H1 (cell line): Measurements from ENCODE around the gene MRTFB. TPM values are rescaled to one million over a fixed set of nuclear protein-coding genes. Genes with fewer than 3 reads are reported as not detected.

Source experiments
- CTCF ChIA-PET: fragments of 300-600 bp; sonication (Branson Sonifier 250); formaldehyde crosslinking; loops from one replicate; lab custom pipeline; 2021; ENCODE audit not compliant: partially characterized antibody; lab: Charles Lee
- POLR2A ChIA-PET: fragments of 300-600 bp; sonication (Branson Sonifier 250); formaldehyde crosslinking; loops from one replicate; lab custom pipeline; 2021; ENCODE audit warnings: inconsistent platforms; ENCODE audit not compliant: partially characterized antibody; lab: Charles Lee
- DNase-seq, 2 experiments: peaks; one replicate each; pipeline versions ENCODE4 v3.0.0 to v3.0.0-alpha.2; 2010 to 2022; ENCODE audit warnings: low spot score in 2 of 2, low read depth in 1 of 2, mixed read lengths in 1 of 2
- FAIRE-seq: peaks from 2 replicates; lab custom pipeline; 2011; peaks lifted over from hg19 to GRCh38; lab: Jason Lieb, UNC
- H2AFZ ChIP-seq: 2 replicates; pipeline ENCODE4 v1.8.1; 2012; ENCODE audit warnings: low read length, inconsistent platforms
- H2AK5ac ChIP-seq: 2 replicates; pipeline ENCODE4 v1.6.1; 2013; ENCODE audit warnings: low read depth, low read length
- H2BK120ac ChIP-seq: replicated peaks from 2 replicates; pipeline ENCODE3; 2013; ENCODE audit warnings: low read depth, low read length, inconsistent platforms
- H2BK12ac ChIP-seq: 2 replicates; pipeline ENCODE4 v1.6.1; 2013; ENCODE audit warnings: low read depth, low read length
- H2BK15ac ChIP-seq: 2 replicates; pipeline ENCODE4 v1.6.1; 2013; ENCODE audit warnings: low read length
- H2BK20ac ChIP-seq: 2 replicates; pipeline ENCODE4 v1.6.1; 2013; ENCODE audit warnings: low read length
- H2BK5ac ChIP-seq: 2 replicates; pipeline ENCODE4 v1.6.1; 2013; ENCODE audit warnings: low read depth, low read length
- H3K14ac ChIP-seq: 2 replicates; pipeline ENCODE4 v1.6.1; 2013; ENCODE audit warnings: inconsistent platforms; ENCODE audit not compliant: insufficient read length
- H3K18ac ChIP-seq: 2 replicates; pipeline ENCODE4 v1.6.1; 2013; ENCODE audit warnings: low read length; ENCODE audit errors: extremely low read depth
- H3K23ac ChIP-seq: 2 replicates; pipeline ENCODE4 v1.6.1; 2013; ENCODE audit warnings: inconsistent platforms; ENCODE audit not compliant: insufficient read length
- H3K23me2 ChIP-seq: 2 replicates; pipeline ENCODE4 v1.6.1; 2013; ENCODE audit warnings: low read depth, low read length
- H3K27ac ChIP-seq: 2 replicates; pipeline ENCODE4 v1.6.1; 2011; ENCODE audit warnings: low read depth, low read length, inconsistent platforms
- H3K27me3 ChIP-seq, 4 experiments: replicated peaks in 1 of 4; 1 replicate in 1 of 4; 2 replicates in 3 of 4; pipeline versions ENCODE4 v1.6.1 to v1.8.1; 2011 to 2013; ENCODE audit warnings: low read length in 3 of 4, mild to moderate bottlenecking in 3 of 4, inconsistent platforms in 2 of 4, mixed read lengths in 2 of 4, moderate library complexity in 1 of 4; ENCODE audit not compliant: control insufficient read depth in 3 of 4, insufficient read depth in 3 of 4; ENCODE audit errors: extremely low read depth in 1 of 4
- H3K36me3 ChIP-seq, 4 experiments: 2 replicates each; pipeline versions ENCODE4 v1.6.1 to v1.8.1; 2011 to 2013; ENCODE audit warnings: mild to moderate bottlenecking in 4 of 4, low read length in 3 of 4, moderate library complexity in 2 of 4, control low read depth in 1 of 4, inconsistent platforms in 1 of 4; ENCODE audit not compliant: insufficient read depth in 4 of 4, control insufficient read depth in 2 of 4
- H3K4ac ChIP-seq: replicated peaks from 2 replicates; pipeline ENCODE3; 2013; ENCODE audit warnings: low read length, low read depth, mixed read lengths, inconsistent platforms; ENCODE audit not compliant: insufficient read length
- H3K4me1 ChIP-seq, 4 experiments: replicated peaks in 1 of 4; 1 replicate in 1 of 4; 2 replicates in 3 of 4; pipeline versions ENCODE4 v1.6.1 to v1.8.1; 2011 to 2013; ENCODE audit warnings: low read length in 3 of 4, inconsistent platforms in 2 of 4, mixed read lengths in 1 of 4; ENCODE audit not compliant: insufficient read depth in 4 of 4, control insufficient read depth in 3 of 4
- H3K4me2 ChIP-seq, 2 experiments: 2 replicates each; pipeline versions ENCODE4 v1.6.1 to v1.8.1; 2011 to 2013; ENCODE audit warnings: low read depth in 2 of 2, low read length in 2 of 2, control low read depth in 1 of 2, inconsistent platforms in 1 of 2, mild to moderate bottlenecking in 1 of 2; ENCODE audit not compliant: insufficient read depth in 1 of 2
- H3K4me3 ChIP-seq, 4 experiments: fragments of 200-600, 300-600 bp in 1 of 4; sonication (generic), shearing (Covaris generic), sonication (Bioruptor Twin) in 1 of 4; 2 replicates each; pipeline versions ENCODE4 v1.5.1 to v1.8.1; 2011 to 2016; ENCODE audit warnings: low read length in 4 of 4, low read depth in 3 of 4, control low read depth in 2 of 4, inconsistent platforms in 2 of 4, mild to moderate bottlenecking in 2 of 4, mixed read lengths in 1 of 4, moderate library complexity in 1 of 4; ENCODE audit not compliant: insufficient read depth in 2 of 4; ENCODE audit errors: extremely low read depth in 1 of 4
- H3K56ac ChIP-seq: replicated peaks from 2 replicates; pipeline ENCODE3; 2013; ENCODE audit warnings: low read depth, mild to moderate bottlenecking, mixed read lengths, low read length, inconsistent platforms; ENCODE audit not compliant: insufficient read length
- H3K79me1 ChIP-seq: 2 replicates; pipeline ENCODE4 v1.6.1; 2013; ENCODE audit warnings: low read depth, low read length, control low read depth
- H3K79me2 ChIP-seq, 2 experiments: 2 replicates each; pipeline versions ENCODE4 v1.6.1 to v1.8.1; 2012 to 2013; ENCODE audit warnings: low read length in 2 of 2, mild to moderate bottlenecking in 2 of 2, inconsistent platforms in 1 of 2; ENCODE audit not compliant: insufficient read depth in 2 of 2, control insufficient read depth in 1 of 2
- H3K9ac ChIP-seq, 4 experiments: replicated peaks in 1 of 4; 1 replicate in 1 of 4; 2 replicates in 3 of 4; pipeline versions ENCODE4 v1.6.1 to v1.8.1; 2011 to 2013; ENCODE audit warnings: low read depth in 3 of 4, low read length in 3 of 4, control low read depth in 2 of 4, mild to moderate bottlenecking in 2 of 4, moderate library complexity in 2 of 4, inconsistent platforms in 1 of 4; ENCODE audit errors: extremely low read depth in 1 of 4
- H3K9me3 ChIP-seq, 2 experiments: 2 replicates each; pipeline versions ENCODE4 v1.6.1 to v1.8.1; 2012 to 2013; ENCODE audit warnings: mild to moderate bottlenecking in 2 of 2, moderate library complexity in 2 of 2, control low read depth in 1 of 2, inconsistent platforms in 1 of 2, low read depth in 1 of 2, low read length in 1 of 2, mixed read lengths in 1 of 2; ENCODE audit not compliant: insufficient read depth in 2 of 2
- H4K20me1 ChIP-seq, 2 experiments: replicated peaks in 1 of 2; 2 replicates each; pipeline versions ENCODE3 to v1.8.1; 2011 to 2013; ENCODE audit warnings: inconsistent platforms in 2 of 2, low read length in 2 of 2, mild to moderate bottlenecking in 1 of 2; ENCODE audit not compliant: insufficient read depth in 2 of 2, control insufficient read depth in 1 of 2
- H4K5ac ChIP-seq: 2 replicates; pipeline ENCODE4 v1.6.1; 2013; ENCODE audit warnings: low read length, low read depth, mixed read lengths, inconsistent platforms; ENCODE audit not compliant: insufficient read length
- H4K8ac ChIP-seq: 2 replicates; pipeline ENCODE4 v1.8.0; 2013; ENCODE audit warnings: mild to moderate bottlenecking, moderate library complexity, low read length, inconsistent platforms; ENCODE audit not compliant: insufficient read depth; ENCODE audit errors: extremely low read depth
- H4K91ac ChIP-seq: replicated peaks from 2 replicates; pipeline ENCODE3; 2013; ENCODE audit warnings: low read length, mixed read lengths, inconsistent platforms; ENCODE audit not compliant: insufficient read length
- BRCA1 ChIP-seq: IDR thresholded peaks from 2 replicates; pipeline ENCODE4 v1.6.1; 2012; ENCODE audit warnings: low read depth, low read length, improper control_type of control experiment
- CTBP2 ChIP-seq: IDR thresholded peaks from 2 replicates; pipeline ENCODE4 v1.7.0; 2011; ENCODE audit warnings: borderline replicate concordance, mild to moderate bottlenecking, moderate library complexity, mixed read lengths, low read length; ENCODE audit not compliant: insufficient read depth, insufficient read length
- E2F6 ChIP-seq: IDR thresholded peaks from 2 replicates; pipeline ENCODE4 v1.6.1; 2012; ENCODE audit warnings: inconsistent platforms
- EGR1 ChIP-seq: IDR thresholded peaks from 2 replicates; pipeline ENCODE4 v1.6.1; 2011; ENCODE audit warnings: low read depth, low read length, borderline replicate concordance
- JUN ChIP-seq: IDR thresholded peaks from 2 replicates; pipeline ENCODE4 v1.6.1; 2011; ENCODE audit warnings: low read depth, mild to moderate bottlenecking, improper control_type of control experiment, low read length
- KDM5A ChIP-seq: fragments of 200-600 bp; IDR thresholded peaks from 2 replicates; pipeline ENCODE4 v1.7.1; 2012; ENCODE audit warnings: mild to moderate bottlenecking, low read length, inconsistent platforms, mixed read lengths
- RXRA ChIP-seq: IDR thresholded peaks from 2 replicates; pipeline ENCODE4 v1.6.1; 2011; ENCODE audit warnings: low read depth, mild to moderate bottlenecking, low read length, moderate library complexity; ENCODE audit not compliant: insufficient read depth
- SP4 ChIP-seq: IDR thresholded peaks from 2 replicates; pipeline ENCODE4 v1.6.1; 2012; ENCODE audit warnings: low read length, inconsistent platforms
- ZNF274 ChIP-seq: IDR thresholded peaks from 2 replicates; pipeline ENCODE4 v1.7.0; 2012; ENCODE audit warnings: low read length, borderline replicate concordance; ENCODE audit errors: extremely low read depth
- WGBS, 2 experiments: shearing (Covaris generic) in 1 of 2; methylation state at CpG; one replicate each; pipeline versions ENCODE4 v1.1.6 to v1.1.7; 2013 to 2015; ENCODE audit warnings: low lambda C conversion rate in 2 of 2, mixed read lengths in 2 of 2, inconsistent platforms in 1 of 2, low coverage in 1 of 2, missing lambda C conversion rate in 1 of 2; ENCODE audit not compliant: insufficient replicate concordance in 2 of 2, insufficient coverage in 1 of 2, insufficient read length in 1 of 2; ENCODE audit errors: extremely low coverage in 1 of 2, missing lambda C conversion rate in 1 of 2; 5-methylcytosine and 5-hydroxymethylcytosine counted together
- polyA plus RNA-seq, 7 experiments: library from polyadenylated mRNA; depleted of rRNA in 3 of 7; stranded (reverse) in 5 of 7; unstranded in 2 of 7; fragments of >200 nt in 5 of 7; fragments of 200-250 nt in 2 of 7; gene quantifications; 1 replicate in 5 of 7; 2 replicates in 1 of 7; 4 replicates in 1 of 7; pipeline versions ENCODE4 v1.2.1 to v1.2.3, GENCODE V29; 2011 to 2013; ENCODE audit warnings: missing spikeins in 2 of 7, mixed read lengths in 2 of 7
- total RNA-seq: library from RNA; stranded (reverse); fragmentation: NEBNext Ultra II Directional; extraction: Animal tissue kit (Norgen Biotek cat#: 25700); gene quantifications from 2 replicates; pipeline ENCODE4 v1.2.1, GENCODE V29; 2021

The MRTFB gene
- total and polyA plus RNA-seq, 2 of the 8 experiments (the other 6 are each of a cell fraction or from before 2014, with no cell fraction given), result 13.5 to 34.9 TPM

GRCh38 chr16:14133907-14134306 lies 62.8 kb downstream of the MRTFB start:
- Histone ChIP-seq H4K5ac (no peak overlapping the region), H4K20me1 (no peaks in the 10 kb centered on the region), H2BK120ac (no peak overlapping the region), H3K18ac (no peak overlapping the region), H2AK5ac (no peak overlapping the region), H4K91ac (no peak overlapping the region), H3K9me3 (no peaks in the 10 kb centered on the region), H3K23me2 (no peaks in the 10 kb centered on the region), H3K14ac (no peak overlapping the region), H3K27ac (no peak overlapping the region), H3K4me2 (no peak overlapping the region), H3K79me1 (peaks cover 2% of the 10 kb centered on the region; the same call in 1 of the 2 replicates), H2BK15ac (no peak overlapping the region), H3K36me3 (no peaks in the 10 kb centered on the region; a peak in 1 of 8 replicates), H2BK12ac (no peak overlapping the region), H2BK20ac (no peak overlapping the region), H3K27me3 (no peaks in the 10 kb centered on the region), H3K4me1 (no peaks in the 10 kb centered on the region), H3K79me2 (peaks cover 0 to 22% of the 10 kb centered on the region in 2 experiments; a peak in 2 of 4 replicates), H3K23ac (no peak overlapping the region), H2AFZ (no peak overlapping the region), H3K4me3 (no peak overlapping the region)
- no peak for DNase-seq
- WGBS, 2 experiments, result 97% methylated on average over 1 of the region's 1 CpG; no CpG with 5 or more reads in 1 of the 2 experiments
- CTCF ChIA-PET, result interaction anchor here (1.0 kb wide), 1 partner anchor 165 kb away, joined by 3 read pairs; no protein-coding TSS in a partner anchor
- POLR2A ChIA-PET, result no interaction called here
- no peak for FAIRE-seq
- TF ChIP-seq ZNF274 (no peak), JUN (no peak), BRCA1 (no peak), KDM5A (no peak), EGR1 (no peak), RXRA (no peak), CTBP2 (no peak), SP4 (no peak), E2F6 (no peak)
- TF ChIP-seq, all 59 proteins: peak for 0
- no peak overlapping the region for H4K8ac ChIP-seq
- H3K9ac ChIP-seq, result no peak overlapping the region
- H3K4ac ChIP-seq, result no peak overlapping the region
- no peak overlapping the region for H2BK5ac ChIP-seq
- H3K56ac ChIP-seq, result no peak overlapping the region
